Loucy (cell line): Measurements from ENCODE around the gene TMEM178B.

Experiments
- H2AFZ ChIP-seq: fragments of 200-600 bp; sonication (generic); 2 replicates; pipeline ENCODE4 v1.6.0; 2016; ENCODE audit warnings: antibody characterized with exemption, mild to moderate bottlenecking, low read length, moderate library complexity
- H3F3A ChIP-seq: fragments of 200-600 bp; 2 replicates; pipeline ENCODE4 v1.6.0; 2016; ENCODE audit warnings: antibody characterized with exemption, low read depth, mild to moderate bottlenecking
- H3K27me3 ChIP-seq: fragments of 200-600 bp; sonication (generic); 2 replicates; pipeline ENCODE4 v1.6.1; 2014; ENCODE audit warnings: low read length, mild to moderate bottlenecking; ENCODE audit not compliant: insufficient read depth, poor library complexity, severe bottlenecking
- H3K36me3 ChIP-seq: fragments of 200-600 bp; sonication (generic); 2 replicates; pipeline ENCODE4 v1.6.1; 2016; ENCODE audit warnings: low read length; ENCODE audit not compliant: insufficient read depth
- H3K4me1 ChIP-seq: fragments of 200-600 bp; sonication (generic); 2 replicates; pipeline ENCODE4 v1.5.1; 2014; ENCODE audit warnings: low read length, mild to moderate bottlenecking; ENCODE audit not compliant: insufficient read depth, poor library complexity, severe bottlenecking
- H3K4me2 ChIP-seq: fragments of 200-600 bp; sonication (generic); 2 replicates; pipeline ENCODE4 v1.6.0; 2014; ENCODE audit warnings: antibody characterized with exemption, low read length, low read depth, mild to moderate bottlenecking; ENCODE audit not compliant: poor library complexity, severe bottlenecking
- H3K4me3 ChIP-seq: fragments of 200-600 bp; sonication (generic); 2 replicates; pipeline ENCODE4 v1.5.1; 2014; ENCODE audit warnings: low read length, mild to moderate bottlenecking, mixed read lengths; ENCODE audit not compliant: poor library complexity, severe bottlenecking
- H3K79me2 ChIP-seq: fragments of 200-600 bp; sonication (generic); 2 replicates; pipeline ENCODE4 v1.6.1; 2014; ENCODE audit warnings: low read length; ENCODE audit not compliant: insufficient read depth
- H3K9ac ChIP-seq: fragments of 200-600 bp; sonication (generic); 2 replicates; pipeline ENCODE4 v1.6.0; 2014; ENCODE audit warnings: mild to moderate bottlenecking, low read depth, low read length, moderate library complexity; ENCODE audit not compliant: poor library complexity, severe bottlenecking
- H3K9me2 ChIP-seq: fragments of 200-600 bp; sonication (generic); replicated peaks from 2 replicates; pipeline ENCODE4 v1.6.1; 2016; ENCODE audit warnings: low read depth, low read length, mixed read lengths
- H3K9me3 ChIP-seq: fragments of 200-600 bp; sonication (generic); 2 replicates; pipeline ENCODE4 v1.6.1; 2014; ENCODE audit warnings: mild to moderate bottlenecking, antibody characterized with exemption, low read length, low read depth; ENCODE audit not compliant: insufficient read depth
- H4K20me1 ChIP-seq: fragments of 200-600 bp; sonication (generic); 2 replicates; pipeline ENCODE4 v1.6.0; 2014; ENCODE audit warnings: antibody characterized with exemption, low read length, mild to moderate bottlenecking; ENCODE audit not compliant: insufficient read depth, poor library complexity, severe bottlenecking
- CTCF ChIP-seq: fragments of 200-600 bp; sonication (generic); conservative IDR thresholded peaks from 2 replicates; pipeline ENCODE4 v1.5.1; 2014; ENCODE audit warnings: mild to moderate bottlenecking, antibody characterized with exemption, low read length
- EZH2phosphoT487 ChIP-seq: fragments of 200-600 bp; IDR thresholded peaks from 2 replicates; pipeline ENCODE4 v1.6.1; 2018; ENCODE audit warnings: antibody characterized with exemption, mild to moderate bottlenecking, moderate library complexity, borderline replicate concordance

The TMEM178B gene

DNA sequence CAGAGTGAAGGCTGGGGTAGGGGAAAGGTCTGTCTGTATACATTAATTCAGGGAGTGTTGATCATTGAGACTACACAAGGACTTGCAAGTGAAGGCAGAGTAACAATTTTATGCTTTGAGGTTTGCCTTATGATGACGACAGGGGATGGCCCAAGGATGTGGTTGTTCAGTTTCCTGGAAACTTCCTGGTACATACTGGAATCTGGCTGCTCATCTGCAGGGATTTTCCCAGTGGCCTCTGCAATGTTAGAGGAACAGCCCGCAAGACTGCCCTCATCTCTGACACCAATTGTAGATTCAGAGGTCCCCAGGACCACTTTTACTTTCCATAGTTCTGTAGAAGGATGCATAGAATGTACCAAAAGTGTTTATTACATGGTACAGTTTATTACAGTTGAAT, 189.6 kb downstream of the TMEM178B start:
- no peaks in the 10 kb centered on the region for H3K27me3 ChIP-seq
- H3K9ac ChIP-seq, result no peak overlapping the region
- H3F3A ChIP-seq, result no peaks in the 10 kb centered on the region
- H3K9me3 ChIP-seq, result no peaks in the 10 kb centered on the region
- no peak overlapping the region for H2AFZ ChIP-seq
- no peaks in the 10 kb centered on the region for H3K36me3 ChIP-seq
- no peak overlapping the region for H3K4me3 ChIP-seq
- no peaks in the 10 kb centered on the region for H3K9me2 ChIP-seq
- no peak overlapping the region for H3K4me2 ChIP-seq
- H4K20me1 ChIP-seq, result no peaks in the 10 kb centered on the region
- no peak for TF ChIP-seq EZH2phosphoT487
- H3K79me2 ChIP-seq, result no peaks in the 10 kb centered on the region
- H3K4me1 ChIP-seq, result no peaks in the 10 kb centered on the region

- H3K9me2 ChIP-seq, result no peaks in the 10 kb centered on the region
- no peak for TF ChIP-seq EZH2phosphoT487
- TF ChIP-seq CTCF, result no peak
- no peak overlapping the region for H3K9ac ChIP-seq
- no peaks in the 10 kb centered on the region for H4K20me1 ChIP-seq
- H3K4me2 ChIP-seq, result no peak overlapping the region
- no peaks in the 10 kb centered on the region for H3F3A ChIP-seq
- no peak overlapping the region for H3K4me3 ChIP-seq
- no peaks in the 10 kb centered on the region for H3K27me3 ChIP-seq
- H3K9me3 ChIP-seq, result no peaks in the 10 kb centered on the region
- no peaks in the 10 kb centered on the region for H3K4me1 ChIP-seq
- H3K36me3 ChIP-seq, result no peaks in the 10 kb centered on the region
- H3K79me2 ChIP-seq, result no peaks in the 10 kb centered on the region
- no peak overlapping the region for H2AFZ ChIP-seq
Measured at GRCh38 chr7:141263983-141264382, 190.1 kb downstream of the TMEM178B start.

GRCh38 chr7:141264511-141264910, 190.6 kb downstream of the TMEM178B start:
- Histone ChIP-seq H3K79me2 (no peaks in the 10 kb centered on the region), H3K4me2 (no peak overlapping the region), H2AFZ (no peak overlapping the region), H3K4me3 (no peak overlapping the region), H3F3A (no peaks in the 10 kb centered on the region), H3K9ac (no peak overlapping the region), H3K4me1 (no peaks in the 10 kb centered on the region), H3K9me2 (no peaks in the 10 kb centered on the region), H3K36me3 (no peaks in the 10 kb centered on the region), H3K27me3 (no peaks in the 10 kb centered on the region), H3K9me3 (no peaks in the 10 kb centered on the region), H4K20me1 (no peaks in the 10 kb centered on the region)
- TF ChIP-seq CTCF (no peak), EZH2phosphoT487 (no peak)

GRCh38 chr7:141265668-141266067, 191.8 kb downstream of the TMEM178B start:
- no peak overlapping the region for H3K9ac ChIP-seq
- H3K9me2 ChIP-seq, result no peaks in the 10 kb centered on the region
- H3K4me3 ChIP-seq, result no peak overlapping the region
- H3K36me3 ChIP-seq, result no peaks in the 10 kb centered on the region
- no peaks in the 10 kb centered on the region for H3F3A ChIP-seq
- no peak for TF ChIP-seq CTCF
- no peak for TF ChIP-seq EZH2phosphoT487
- no peaks in the 10 kb centered on the region for H3K27me3 ChIP-seq
- H3K4me1 ChIP-seq, result no peaks in the 10 kb centered on the region
- H3K9me3 ChIP-seq, result no peaks in the 10 kb centered on the region
- no peak overlapping the region for H2AFZ ChIP-seq
- no peaks in the 10 kb centered on the region for H3K79me2 ChIP-seq
- no peaks in the 10 kb centered on the region for H4K20me1 ChIP-seq
- no peak overlapping the region for H3K4me2 ChIP-seq
